Measurements from ENCODE around the gene ZNF74. TPM values are rescaled to one million over a fixed set of nuclear protein-coding genes. Genes with fewer than 3 reads are reported as not detected.
A peak's percentile ranks its signal among the peaks of the same experiment; 100 is the strongest.

ZNF74 gene
- total and polyA plus RNA-seq, 2 experiments from 2014 or later, result 15.6 to 17.9 TPM

GRCh38 chr22:20418211-20418788 lies 24.3 kb downstream of the ZNF74 start:
- H3K79me2 ChIP-seq, result no peaks in the 10 kb centered on the region
- DNase-seq (ENCODE audit: low spot score), result peak; percentile 90
- H3K27ac ChIP-seq, result peak overlapping the region; percentile 6
- peak overlapping the region; percentile 14 for H2AFZ ChIP-seq
- H3K4me1 ChIP-seq (ENCODE audit: insufficient read depth), result peaks cover 20% of the 10 kb centered on the region
- H3K9me2 ChIP-seq (replicated peaks; ENCODE audit: insufficient read depth), result no peaks in the 10 kb centered on the region
- H3K27me3 ChIP-seq, result no peaks in the 10 kb centered on the region
- TF ChIP-seq, protein P1, sequence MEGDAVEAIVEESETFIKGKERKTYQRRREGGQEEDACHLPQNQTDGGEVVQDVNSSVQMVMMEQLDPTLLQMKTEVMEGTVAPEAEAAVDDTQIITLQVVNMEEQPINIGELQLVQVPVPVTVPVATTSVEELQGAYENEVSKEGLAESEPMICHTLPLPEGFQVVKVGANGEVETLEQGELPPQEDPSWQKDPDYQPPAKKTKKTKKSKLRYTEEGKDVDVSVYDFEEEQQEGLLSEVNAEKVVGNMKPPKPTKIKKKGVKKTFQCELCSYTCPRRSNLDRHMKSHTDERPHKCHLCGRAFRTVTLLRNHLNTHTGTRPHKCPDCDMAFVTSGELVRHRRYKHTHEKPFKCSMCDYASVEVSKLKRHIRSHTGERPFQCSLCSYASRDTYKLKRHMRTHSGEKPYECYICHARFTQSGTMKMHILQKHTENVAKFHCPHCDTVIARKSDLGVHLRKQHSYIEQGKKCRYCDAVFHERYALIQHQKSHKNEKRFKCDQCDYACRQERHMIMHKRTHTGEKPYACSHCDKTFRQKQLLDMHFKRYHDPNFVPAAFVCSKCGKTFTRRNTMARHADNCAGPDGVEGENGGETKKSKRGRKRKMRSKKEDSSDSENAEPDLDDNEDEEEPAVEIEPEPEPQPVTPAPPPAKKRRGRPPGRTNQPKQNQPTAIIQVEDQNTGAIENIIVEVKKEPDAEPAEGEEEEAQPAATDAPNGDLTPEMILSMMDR (IDR thresholded peaks at IDR 0.05; ENCODE audit: poor library complexity), result peak; percentile 90
- no peak for TF ChIP-seq EZH2 (IDR thresholded peaks at IDR 0.05; ENCODE audit: borderline replicate concordance)
- no peaks in the 10 kb centered on the region for H4K20me1 ChIP-seq (ENCODE audit: insufficient read depth, poor library complexity, severe bottlenecking)
- peak overlapping the region; percentile 8 for H3K4me3 ChIP-seq
- WGBS (ENCODE audit: low lambda C conversion rate, missing lambda C conversion rate), result 24% methylated on average over 40 of the region's 42 CpGs
- H3K36me3 ChIP-seq (replicated peaks; ENCODE audit: insufficient read depth, low read depth), result no peaks in the 10 kb centered on the region
- no peaks in the 10 kb centered on the region for H3K9me3 ChIP-seq (ENCODE audit: low read depth)
- H3K4me2 ChIP-seq, result peak overlapping the region; percentile 77

GRCh38 chr22:20419664-20419951 lies 25.7 kb downstream of the ZNF74 start:
- Histone ChIP-seq H3K9me2 (replicated peaks; ENCODE audit: insufficient read depth) (no peaks in the 10 kb centered on the region), H4K20me1 (ENCODE audit: insufficient read depth, poor library complexity, severe bottlenecking) (no peaks in the 10 kb centered on the region), H3K79me2 (no peaks in the 10 kb centered on the region), H3K27ac (no peak overlapping the region), H3K27me3 (no peaks in the 10 kb centered on the region), H3K36me3 (replicated peaks; ENCODE audit: insufficient read depth, low read depth) (no peaks in the 10 kb centered on the region), H3K4me1 (ENCODE audit: insufficient read depth) (peaks cover 33% of the 10 kb centered on the region), H3K9me3 (ENCODE audit: low read depth) (no peaks in the 10 kb centered on the region), H3K4me2 (no peak overlapping the region), H3K4me3 (no peak overlapping the region), H2AFZ (no peak overlapping the region)
- no peak for DNase-seq (ENCODE audit: low spot score)
- TF ChIP-seq EZH2phosphoT487 (IDR thresholded peaks at IDR 0.05; ENCODE audit: low read depth, severe bottlenecking, unreplicated experiment) (no peak), EZH2 (IDR thresholded peaks at IDR 0.05; ENCODE audit: borderline replicate concordance) (no peak)
- TF ChIP-seq, protein P1 (IDR thresholded peaks at IDR 0.05; ENCODE audit: poor library complexity), result no peak
- 98% methylated on average over 2 of the region's 2 CpGs for WGBS (ENCODE audit: low lambda C conversion rate, missing lambda C conversion rate)

DNA sequence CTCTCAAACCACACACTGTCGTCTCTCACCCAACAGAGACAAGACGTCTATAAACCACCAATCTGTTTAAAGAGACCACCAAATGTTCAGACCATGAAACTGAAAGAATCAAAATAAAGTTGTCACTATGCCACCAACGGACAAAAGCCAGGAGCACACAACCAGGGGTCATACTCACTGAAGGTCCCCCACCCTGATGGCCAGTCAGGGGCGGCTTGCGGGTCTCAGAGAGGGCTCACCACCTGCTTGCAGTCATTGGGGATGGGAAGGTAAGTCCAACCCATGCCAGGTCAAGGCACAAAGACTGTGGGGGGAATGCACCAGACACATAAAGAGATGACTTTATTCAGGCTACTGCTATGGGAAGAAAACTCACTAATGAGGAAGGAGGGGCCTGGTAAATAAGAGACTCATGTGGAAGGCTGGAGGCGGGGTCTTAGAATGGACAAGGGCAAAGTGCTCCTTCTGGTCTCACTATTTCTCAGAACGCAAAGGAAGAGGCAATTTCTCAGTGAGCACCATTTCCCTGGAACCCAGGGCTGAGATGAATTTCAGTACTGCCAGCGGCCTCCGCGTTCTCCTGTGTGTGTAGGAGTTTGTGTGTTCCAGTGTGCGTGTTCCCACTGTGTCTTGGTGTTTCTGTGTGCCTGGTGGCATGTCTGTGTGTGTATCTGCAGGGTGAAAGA lies 26.3 kb downstream of the ZNF74 start:
- H3K4me2 ChIP-seq, result no peak overlapping the region
- H3K27ac ChIP-seq, result peak overlapping the region; percentile 94
- H2AFZ ChIP-seq, result no peak overlapping the region
- no peak for DNase-seq (ENCODE audit: low spot score)
- H4K20me1 ChIP-seq (ENCODE audit: insufficient read depth, poor library complexity, severe bottlenecking), result no peaks in the 10 kb centered on the region
- H3K9me3 ChIP-seq (ENCODE audit: low read depth), result no peaks in the 10 kb centered on the region
- no peaks in the 10 kb centered on the region for H3K79me2 ChIP-seq
- no peak overlapping the region for H3K4me3 ChIP-seq
- TF ChIP-seq EZH2 (IDR thresholded peaks at IDR 0.05; ENCODE audit: borderline replicate concordance) (no peak), EZH2phosphoT487 (IDR thresholded peaks at IDR 0.05; ENCODE audit: low read depth, severe bottlenecking, unreplicated experiment) (no peak)
- TF ChIP-seq, protein P1 (IDR thresholded peaks at IDR 0.05; ENCODE audit: poor library complexity), result no peak
- H3K4me1 ChIP-seq (ENCODE audit: insufficient read depth), result peaks cover 36% of the 10 kb centered on the region
- no peaks in the 10 kb centered on the region for H3K9me2 ChIP-seq (replicated peaks; ENCODE audit: insufficient read depth)
- no peaks in the 10 kb centered on the region for H3K27me3 ChIP-seq
- 90% methylated on average over 11 of the region's 11 CpGs for WGBS (ENCODE audit: low lambda C conversion rate, missing lambda C conversion rate)
- H3K36me3 ChIP-seq (replicated peaks; ENCODE audit: insufficient read depth, low read depth), result no peaks in the 10 kb centered on the region
